ENCODE data around the gene TCF7L1. TPM values are rescaled to one million over a fixed set of nuclear protein-coding genes. Genes with fewer than 3 reads are reported as not detected.
"Not testable (repeated sequence)": the region's sequence is repeated elsewhere in the genome, so short reads cannot be mapped to it uniquely, and the experiment has no call there.

Gene TCF7L1
- total RNA-seq, 1 donor from 2014 or later: 4.2 TPM

DNA sequence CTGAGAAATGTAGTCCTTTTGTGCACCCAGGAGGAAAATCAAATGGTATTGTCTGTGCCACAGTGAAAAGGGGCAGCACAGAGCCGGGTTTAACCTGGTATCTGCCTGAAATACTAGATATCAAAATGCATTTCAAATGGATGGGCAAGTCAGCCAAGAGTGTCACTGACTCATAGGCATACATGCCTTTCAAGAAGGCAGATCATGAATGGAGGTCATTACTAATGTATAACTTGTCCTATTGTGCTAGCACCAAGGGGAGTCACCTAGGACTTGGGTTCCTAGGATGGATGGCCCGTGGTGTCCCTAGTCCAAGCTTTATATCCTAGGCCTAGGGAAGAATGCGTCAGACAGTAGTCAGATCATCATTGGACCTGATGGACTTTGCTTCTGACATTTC, 49.9 kb downstream of the TCF7L1 start:
- no peak for DNase-seq (ENCODE audit: low read depth in 2 of 2)

DNA sequence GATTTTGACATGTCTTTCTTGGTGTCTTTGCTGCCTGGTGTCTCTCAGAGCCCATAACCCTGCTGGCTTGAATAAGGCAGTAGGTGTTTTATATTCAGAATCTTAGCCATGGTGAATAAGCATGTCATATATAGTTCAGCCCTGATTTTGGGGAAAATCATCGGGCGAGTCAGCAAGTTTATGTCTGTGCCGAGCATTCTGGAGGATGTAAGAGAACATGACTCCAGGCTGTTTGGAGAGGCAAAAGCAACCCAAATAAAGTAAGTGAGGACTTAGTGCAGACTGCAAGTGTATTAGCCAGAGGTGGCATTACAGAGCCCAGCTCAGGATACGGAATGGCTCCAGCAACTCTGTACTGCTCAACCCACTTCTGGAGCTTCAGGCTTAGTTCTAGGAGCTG, 50.3 kb downstream of the TCF7L1 start:
- no peak for DNase-seq (ENCODE audit: low read depth in 2 of 2)

DNA sequence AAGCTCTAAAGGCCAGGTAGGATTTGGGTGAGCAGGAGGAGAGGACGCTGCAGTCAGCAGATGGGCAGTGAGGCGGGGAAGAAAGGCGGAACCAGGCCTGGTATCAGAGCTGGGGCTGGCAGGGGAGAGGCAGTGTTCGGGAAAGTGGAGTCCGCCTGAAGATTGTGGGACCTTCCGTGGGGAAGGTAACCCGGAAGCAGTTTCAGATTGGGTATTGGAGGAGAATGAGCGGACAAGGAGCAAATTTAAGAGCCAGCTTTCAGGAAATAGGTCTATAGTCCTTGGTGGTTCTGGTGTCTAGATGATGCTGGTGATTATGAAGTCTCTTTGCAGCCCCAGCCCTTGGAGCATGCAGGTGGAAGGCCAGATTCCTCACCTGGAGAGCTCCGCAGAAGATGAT, 51.0 kb downstream of the TCF7L1 start:
- no peak for DNase-seq (ENCODE audit: low read depth in 2 of 2)

DNA sequence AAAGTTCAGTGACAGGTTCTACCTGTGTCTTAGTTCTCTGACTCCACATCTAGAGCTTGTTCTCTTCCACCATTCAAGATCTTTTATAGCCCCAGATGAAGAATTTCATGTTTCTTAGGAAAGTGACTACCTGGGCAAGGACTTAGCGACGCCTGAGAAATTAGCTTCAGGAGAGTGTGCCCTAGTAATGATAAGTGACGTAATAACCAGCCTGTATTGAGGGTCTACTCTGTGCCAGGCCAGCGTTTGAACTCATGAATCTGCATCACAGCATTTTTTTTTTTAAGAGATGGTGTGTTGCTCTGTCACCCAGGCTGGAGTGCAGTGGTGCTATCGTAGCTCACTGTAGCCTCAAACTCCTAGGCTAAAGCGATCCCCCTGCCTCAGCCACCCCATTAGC, 51.8 kb downstream of the TCF7L1 start:
- no peak for DNase-seq (ENCODE audit: low read depth in 2 of 2)

DNA sequence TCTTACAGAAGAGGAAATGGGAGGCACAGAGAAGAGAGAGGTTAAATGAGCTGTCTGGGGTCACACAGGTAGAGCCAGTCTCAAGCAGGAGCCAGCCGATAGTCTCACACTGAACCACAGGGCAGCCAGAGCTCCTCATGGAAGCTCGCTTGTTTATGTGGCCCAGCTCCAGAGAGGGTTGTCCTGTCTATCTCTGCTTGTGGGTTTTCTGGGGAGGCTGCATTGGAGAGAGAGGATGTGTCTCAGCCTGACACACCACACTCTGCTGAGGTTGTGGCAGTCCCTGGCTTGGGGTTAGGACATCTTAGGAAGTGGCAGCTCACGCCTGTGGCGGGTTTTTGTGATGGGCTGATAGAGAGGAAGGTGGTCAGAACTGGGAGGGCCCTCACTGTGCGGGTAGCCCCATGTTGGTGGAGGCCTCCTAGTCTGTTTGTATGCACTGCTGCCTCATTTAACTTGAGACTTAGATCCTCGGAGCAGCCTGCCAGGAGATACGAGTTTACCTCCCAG, 52.3 kb downstream of the TCF7L1 start:
- DNase-seq (ENCODE audit: low read depth in 2 of 2): no peak

DNA sequence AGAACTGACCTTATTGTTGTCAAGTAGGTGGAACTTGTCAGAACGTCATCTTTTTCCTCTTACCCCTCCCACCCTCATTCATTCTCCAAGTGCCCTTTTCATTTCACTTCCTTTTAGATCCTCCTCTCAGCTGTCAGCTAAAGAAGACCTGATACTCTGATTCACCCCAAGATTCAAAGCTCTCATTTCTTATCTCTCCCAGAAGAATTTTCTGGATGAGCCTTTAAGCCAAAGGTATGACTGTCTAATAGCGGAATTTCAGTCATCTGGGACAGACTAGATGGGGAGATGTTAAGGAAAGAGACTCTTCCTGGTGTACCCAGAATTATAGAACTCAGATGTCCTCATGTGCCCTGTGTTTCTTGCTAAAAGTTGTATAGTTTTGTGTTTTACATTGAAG, 53.9 kb downstream of the TCF7L1 start:
- DNase-seq (ENCODE audit: low read depth in 2 of 2): no peak

DNA sequence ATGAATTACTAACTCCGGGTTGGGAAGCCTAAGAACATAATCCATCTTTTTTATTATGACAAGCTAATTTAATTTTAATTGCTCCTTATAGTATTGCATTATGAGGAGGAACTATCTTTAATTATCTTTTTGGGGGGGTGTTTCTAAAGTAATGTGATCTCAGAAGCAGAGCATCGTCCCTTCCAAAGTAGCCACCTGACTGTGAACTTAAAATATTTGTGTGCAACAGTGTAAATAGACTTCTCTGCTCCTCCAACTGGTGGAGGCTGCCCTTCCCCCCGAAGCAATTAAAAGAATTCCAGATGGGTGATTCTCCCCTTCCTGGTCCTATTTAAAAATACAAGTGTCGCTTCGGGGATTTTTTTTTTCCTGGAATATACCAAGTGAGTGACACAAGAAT, 55.7 kb downstream of the TCF7L1 start:
- no peak for DNase-seq (ENCODE audit: low read depth in 2 of 2)

DNA sequence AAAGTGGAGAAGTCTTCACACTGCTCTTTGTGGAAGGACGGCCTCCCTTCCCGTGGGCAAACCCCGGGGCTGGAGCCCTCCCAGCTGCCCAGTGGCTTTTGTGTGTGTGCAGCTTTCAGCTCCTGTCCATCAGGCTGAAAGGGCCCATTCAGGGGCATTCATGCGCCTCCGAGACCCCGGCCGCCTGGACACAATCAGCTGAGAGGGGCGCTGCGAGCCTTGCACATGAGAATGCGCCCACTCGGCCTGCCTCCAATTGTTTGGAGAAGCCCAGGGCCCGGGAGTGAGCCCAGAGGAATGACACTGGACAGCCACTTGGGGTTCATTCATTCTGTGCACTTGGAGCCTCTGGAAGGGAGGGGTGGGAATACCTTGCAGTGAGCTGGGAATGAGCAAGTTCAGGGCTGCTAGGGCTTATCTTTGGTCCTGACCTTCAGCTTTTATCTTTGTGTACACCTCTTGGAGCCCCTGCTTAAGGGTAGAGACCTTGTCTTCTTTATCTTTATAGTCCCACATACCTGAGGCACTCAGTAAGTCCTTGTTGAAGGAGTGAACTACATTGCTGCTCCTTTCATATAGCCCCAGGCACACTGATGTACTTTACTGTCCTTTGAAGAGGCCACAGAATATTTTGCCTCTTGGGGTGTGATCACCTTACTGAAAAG, 56.5 kb downstream of the TCF7L1 start:
- DNase-seq (ENCODE audit: low read depth in 2 of 2): no peak

DNA sequence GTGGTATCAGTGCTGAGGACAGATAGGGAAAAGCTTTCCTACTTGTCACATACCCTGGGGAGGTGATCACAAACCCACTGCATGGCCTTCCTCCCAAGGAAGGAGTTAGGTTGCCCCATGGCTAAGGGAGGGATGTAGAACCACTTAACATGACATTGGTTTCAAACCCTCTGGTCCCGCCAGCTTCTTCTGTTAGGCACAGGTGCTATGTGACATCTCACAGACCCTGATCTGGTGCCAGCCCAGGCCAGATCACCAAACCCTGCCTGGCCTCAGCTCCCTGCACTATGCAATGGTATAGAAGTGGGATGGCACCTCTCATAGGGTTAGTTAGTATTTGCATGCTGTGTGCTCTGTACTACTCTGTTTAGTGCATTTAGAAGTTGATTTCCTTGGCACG, 58.0 kb downstream of the TCF7L1 start:
- DNase-seq (ENCODE audit: low read depth in 2 of 2): no peak

DNA sequence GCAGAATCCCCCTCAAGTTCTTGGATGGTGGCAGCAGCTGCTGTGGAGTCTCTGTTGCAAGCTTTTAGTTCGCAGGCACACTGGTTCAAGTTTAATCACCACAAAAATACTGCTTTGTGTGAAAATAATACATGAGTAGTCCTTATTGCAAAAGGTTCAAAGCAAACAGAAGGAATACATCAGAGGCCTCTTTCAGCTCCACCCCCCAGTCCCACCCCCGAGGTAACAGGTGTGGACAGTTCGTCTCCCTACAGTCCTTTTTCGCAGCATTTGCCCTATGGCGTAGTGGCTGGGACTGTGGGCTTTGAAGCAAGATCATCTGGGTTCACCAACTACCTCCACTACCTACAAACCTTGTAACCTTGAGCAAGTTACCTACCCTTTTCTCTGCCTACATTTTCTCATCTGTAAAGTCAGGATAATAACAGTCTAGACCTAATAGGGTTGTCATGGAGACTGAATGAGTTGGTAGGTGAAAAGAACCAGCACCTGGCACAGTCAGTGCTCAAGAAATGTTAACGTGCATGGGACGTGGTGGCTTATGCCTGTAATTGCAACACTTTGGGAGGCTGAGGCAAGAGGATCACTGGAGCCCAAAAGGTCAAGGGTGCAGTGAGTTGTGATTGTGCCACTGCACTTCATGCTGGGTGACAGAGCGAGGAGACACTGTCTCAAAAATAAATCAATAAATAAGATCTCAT, 61.7 kb downstream of the TCF7L1 start:
- no peak for DNase-seq (ENCODE audit: low read depth in 2 of 2)

DNA sequence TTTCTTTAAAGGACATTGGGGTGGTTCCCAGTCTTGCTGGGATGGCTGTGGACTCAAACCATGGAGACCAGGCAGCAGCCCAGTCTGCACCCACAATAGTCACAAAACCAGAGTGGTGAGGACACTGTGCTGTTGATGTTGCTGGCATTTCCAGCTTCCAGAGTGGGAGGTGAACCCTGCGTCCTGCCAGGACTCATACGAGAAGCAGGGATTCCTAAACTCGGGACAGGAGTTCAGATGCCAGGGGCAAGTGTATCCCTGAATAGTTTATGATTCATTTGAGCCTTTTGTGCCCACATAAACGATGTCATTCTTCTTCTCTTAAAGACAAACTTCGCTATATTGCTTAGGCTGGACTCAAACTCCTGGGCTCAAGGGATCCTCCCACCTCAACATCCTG, 62.8 kb downstream of the TCF7L1 start:
- no peak for DNase-seq (ENCODE audit: low read depth in 2 of 2)

DNA sequence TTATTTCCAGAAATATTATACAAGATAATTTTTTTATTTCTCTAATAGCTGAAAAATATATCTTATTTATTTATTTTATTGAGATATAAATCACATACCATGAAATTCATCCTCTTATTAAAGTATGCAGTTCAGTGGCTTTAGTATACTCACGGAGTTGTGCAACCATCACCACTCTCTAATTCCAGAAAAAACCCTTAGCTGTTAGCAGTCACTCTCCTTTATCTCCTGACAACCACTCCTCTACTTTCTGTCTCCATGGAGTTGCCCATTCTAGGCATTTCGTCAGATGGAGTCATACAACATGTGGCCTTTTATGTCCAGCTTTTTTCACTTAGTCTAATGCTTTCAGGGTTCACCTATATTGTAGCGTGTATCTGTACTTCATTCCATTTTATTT, 66.5 kb downstream of the TCF7L1 start:
- DNase-seq (ENCODE audit: low read depth in 2 of 2): no peak

DNA sequence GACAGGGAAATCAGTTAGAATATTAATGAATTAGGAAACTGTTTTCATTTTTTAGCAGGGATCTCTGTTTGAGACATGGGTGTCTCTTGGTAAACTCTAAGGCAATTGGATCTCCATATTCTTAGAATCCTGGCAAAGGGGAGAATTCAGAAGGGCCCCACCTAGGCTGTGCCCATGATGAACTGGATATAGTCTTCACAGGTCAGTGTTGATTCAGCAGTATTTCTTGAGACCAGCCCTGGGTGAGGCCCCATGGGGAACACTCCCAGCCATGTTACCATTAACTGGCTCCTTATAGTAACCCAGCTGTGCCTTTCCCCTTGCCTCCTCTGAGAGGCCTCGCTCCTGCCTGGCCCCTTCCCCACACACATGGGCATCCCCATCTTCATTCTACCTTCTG, 76.7 kb downstream of the TCF7L1 start:
- DNase-seq (ENCODE audit: low read depth in 2 of 2): no peak

DNA sequence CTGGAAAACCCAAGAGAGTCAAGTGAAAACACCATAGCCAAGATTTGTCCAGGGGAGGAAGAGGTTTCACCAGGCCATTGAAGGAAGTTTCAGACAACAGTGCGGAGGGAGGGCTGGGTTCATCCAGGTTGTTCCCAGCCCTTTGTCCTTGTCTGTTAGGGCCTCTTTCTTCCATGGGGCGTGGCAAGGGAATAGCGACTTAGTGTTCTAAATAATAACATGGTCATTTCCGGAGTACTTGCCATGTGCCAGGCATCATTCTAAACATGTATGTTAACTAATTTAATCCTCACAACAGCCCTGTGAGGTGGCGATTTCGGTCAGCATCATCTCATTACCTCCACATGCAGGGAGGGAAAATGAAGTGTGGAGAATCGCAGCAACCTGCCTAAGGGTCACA, 77.3 kb downstream of the TCF7L1 start:
- no peak for DNase-seq (ENCODE audit: low read depth in 2 of 2)

DNA sequence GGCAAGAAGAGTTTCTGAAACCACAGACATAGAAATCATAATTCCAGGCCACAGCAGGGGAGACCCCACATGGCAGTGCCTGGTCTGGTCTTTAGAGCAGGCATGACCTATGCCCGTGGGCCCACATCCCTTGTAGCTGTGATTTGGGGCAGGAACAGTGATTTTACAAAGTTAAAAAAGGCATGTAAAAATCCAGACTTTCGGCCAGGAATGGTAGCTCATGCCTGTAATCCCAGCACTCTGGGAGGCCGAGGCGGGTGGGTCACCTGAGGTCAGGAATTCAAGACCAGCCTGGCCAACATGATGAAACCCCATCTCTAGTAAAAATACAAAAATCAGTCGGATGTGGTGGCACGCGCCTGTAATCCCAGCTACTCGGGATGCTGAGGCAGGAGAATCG, 78.4 kb downstream of the TCF7L1 start:
- DNase-seq (ENCODE audit: low read depth in 2 of 2): not testable (repeated sequence)

DNA sequence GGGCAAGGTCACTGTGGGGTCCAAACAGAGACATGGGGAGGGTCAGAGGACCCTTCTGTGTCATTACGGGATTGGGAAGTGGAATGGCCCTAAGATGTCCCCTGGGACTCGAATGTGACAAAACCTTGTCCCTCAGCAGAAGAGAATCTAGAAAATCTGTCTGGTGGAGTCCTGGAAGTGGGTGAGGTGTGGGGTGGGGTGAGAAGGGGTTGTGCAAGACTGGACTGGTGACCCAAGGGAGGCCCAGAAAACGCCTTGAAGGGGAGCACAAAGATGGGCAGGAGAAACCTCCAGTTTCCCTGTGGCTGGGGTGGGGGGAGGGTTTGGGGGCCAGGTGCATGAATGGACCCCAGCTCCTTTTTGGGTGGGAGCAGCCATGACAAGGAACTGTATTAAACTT, 79.6 kb downstream of the TCF7L1 start:
- no peak for DNase-seq (ENCODE audit: low read depth in 2 of 2)

DNA sequence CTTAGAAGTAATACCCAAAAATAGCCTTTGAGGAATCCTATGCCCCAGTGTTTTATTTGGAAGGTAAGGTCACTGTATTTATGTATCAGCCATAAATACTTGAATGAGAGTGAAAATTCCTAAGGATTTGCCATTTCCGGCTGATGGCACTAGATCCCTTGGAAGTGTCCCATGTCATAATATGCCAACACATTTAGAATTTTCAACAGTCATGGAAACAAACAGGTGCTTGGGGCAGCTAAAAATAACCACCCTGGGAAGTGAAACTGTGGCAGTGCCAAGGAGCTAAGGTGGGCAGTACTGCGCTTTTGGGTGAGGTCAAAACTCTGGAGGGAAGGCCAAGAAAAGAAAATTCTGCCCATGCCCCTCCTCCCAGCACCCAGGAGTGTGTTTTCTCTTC, 80.2 kb downstream of the TCF7L1 start:
- DNase-seq (ENCODE audit: low read depth in 2 of 2): no peak

DNA sequence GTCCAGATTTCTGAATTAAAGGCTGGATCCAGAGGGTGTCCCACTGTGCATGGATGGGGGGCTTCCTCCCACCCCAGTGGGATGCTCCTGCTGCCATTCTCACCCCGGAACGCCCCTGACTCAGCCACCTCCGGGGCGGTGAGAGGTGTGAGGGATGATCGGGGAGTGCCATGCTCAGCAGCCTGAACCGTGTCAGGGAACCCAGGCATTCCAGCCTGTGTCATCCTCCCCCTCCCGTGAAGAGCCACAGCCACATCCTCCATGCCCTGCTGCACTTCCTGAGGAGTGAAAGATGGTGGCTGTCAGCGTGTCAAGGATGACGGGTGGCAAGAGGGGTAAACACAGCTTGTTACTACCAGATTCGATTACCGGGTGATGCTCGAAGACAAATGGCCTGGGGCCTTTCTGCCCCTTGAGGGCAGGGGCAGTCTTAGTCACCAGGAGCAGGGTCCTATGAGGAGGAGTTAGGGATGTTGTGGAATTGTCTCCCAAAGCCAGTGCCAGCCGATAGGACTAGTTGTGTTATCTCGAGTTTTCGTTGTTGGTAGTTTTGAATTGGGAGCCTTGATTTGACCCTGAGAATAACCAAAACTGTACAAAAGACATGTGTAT, 80.8 kb downstream of the TCF7L1 start:
- no peak for DNase-seq (ENCODE audit: low read depth in 2 of 2)

DNA sequence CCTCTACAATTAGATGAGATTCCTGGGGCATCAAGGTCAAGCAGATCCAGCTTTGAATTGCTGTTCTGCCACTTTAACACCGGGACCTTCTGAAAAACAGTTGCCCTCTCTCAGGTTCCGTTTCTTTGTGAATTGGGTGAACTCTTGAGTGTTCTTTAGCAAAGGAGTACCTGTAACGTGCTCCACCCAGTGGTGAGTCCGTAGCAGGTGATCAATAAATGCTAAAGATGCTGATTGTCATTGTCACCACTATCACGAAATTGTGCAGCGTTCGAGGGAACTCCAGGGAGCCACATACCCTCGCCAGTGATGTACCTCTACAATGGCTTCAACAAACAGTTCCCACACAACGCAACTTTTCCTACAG, 81.9 kb downstream of the TCF7L1 start:
- no peak for DNase-seq (ENCODE audit: low read depth in 2 of 2)

DNA sequence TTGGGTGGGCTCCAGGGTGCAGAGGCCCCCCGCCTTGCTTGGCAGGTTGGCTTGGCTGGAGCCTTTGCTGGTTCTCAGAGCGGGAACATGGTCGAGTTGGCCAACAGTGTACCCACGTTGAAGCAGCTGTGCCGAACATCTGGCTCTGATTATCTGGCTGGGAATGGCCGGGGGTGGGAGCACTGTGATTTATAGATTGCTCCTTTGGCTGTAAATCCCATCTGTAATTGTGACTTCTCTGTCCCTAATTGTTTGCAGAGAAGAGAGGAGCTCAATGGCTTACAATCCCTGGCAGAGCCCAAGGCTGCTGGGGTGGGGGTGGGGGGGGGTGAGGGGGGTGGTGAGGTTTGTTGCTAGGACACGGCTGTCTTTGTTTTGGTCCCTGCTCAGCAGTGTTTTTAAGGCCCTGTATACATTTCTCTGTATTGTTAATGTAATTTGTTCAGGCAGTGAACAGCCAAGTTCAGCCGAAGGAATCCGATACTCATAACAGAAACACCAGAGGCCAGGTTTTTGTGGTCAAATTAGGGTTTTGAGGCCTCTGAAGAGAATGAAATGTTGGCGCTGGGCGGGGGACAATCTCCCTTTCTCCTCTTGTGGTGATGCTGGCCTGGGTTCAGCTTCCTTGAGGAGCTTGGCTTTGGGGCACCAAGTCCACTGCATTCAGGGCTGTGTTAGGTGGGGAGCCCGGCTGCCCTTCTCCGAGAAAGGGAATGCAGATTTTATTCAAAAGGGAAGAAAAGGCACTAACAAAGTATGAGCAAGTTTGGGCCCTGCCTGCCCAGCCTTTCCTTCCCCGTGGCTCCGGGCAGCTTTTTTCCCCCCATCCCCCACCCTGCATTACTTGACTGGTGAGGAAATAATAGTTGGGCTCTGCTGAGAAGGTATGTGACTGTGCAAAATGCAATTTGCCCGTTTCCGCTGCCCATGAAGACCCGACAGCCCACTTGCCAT, 82.5 kb downstream of the TCF7L1 start:
- peak; percentile 5 to 9 for DNase-seq (ENCODE audit: low read depth in 2 of 2)

DNA sequence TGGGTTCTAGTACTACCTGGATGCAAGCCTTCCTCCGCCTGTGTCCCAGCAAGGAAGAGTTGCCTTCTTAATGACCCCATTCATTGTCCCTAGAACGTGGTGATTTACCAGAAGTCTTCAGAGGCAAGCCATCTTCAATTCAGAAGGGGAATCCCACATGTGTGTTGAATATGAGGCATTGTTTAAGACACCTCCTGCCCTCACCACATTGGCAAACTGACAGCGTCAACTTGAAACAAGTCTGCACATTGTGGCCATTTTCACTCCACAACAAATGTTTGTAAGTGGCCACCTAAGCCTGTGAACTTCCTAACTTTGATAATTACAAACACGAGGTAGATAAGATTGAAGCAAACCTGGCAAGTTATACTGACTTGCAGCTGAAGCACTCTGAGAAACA, 83.7 kb downstream of the TCF7L1 start:
- DNase-seq (ENCODE audit: low read depth in 2 of 2): no peak

Data from dermis microvascular lymphatic vessel endothelial cell (primary cell).